ENCODE data around the gene NELFCD. TPM values are rescaled to one million over a fixed set of nuclear protein-coding genes. Genes with fewer than 3 reads are reported as not detected.

The NELFCD gene
- polyA plus RNA-seq, 1 of the 3 experiments (the other 2 are of a cell fraction): 90.0 TPM

- H3K36me3 ChIP-seq (replicated peaks in 1 of 2; ENCODE audit: control insufficient read depth in 1 of 2, insufficient read depth in 2 of 2, low read length in 1 of 2): no peaks in the 10 kb centered on the region
- H3K79me2 ChIP-seq (ENCODE audit: insufficient read depth): no peaks in the 10 kb centered on the region
- ChIA-PET CTCF (interaction anchor here (0.6 to 1.4 kb wide), 3 partner anchors 132 to 444 kb away, joined by 3 to 4 read pairs (median 3); no protein-coding TSS in a partner anchor), POLR2A (interaction anchor here (0.9 kb wide), 1 partner anchor 21 kb away, joined by 3 read pairs; the partner anchor contains the start of gene ATP5F1E)
- H3K27me3 ChIP-seq (ENCODE audit: insufficient read depth): no peaks in the 10 kb centered on the region
- no peaks in the 10 kb centered on the region for H4K20me1 ChIP-seq (ENCODE audit: insufficient read depth)
- H3K9me3 ChIP-seq: no peaks in the 10 kb centered on the region
- H3K4me1 ChIP-seq (ENCODE audit: control insufficient read depth in 1 of 2, insufficient read depth in 2 of 2, low read depth in 1 of 2, low read length in 1 of 2): peaks cover 22 to 24% of the 10 kb centered on the region in 2 experiments; a peak in 3 of 4 replicates
- WGBS (ENCODE audit: low lambda C conversion rate): 76% methylated on average over 3 of the region's 8 CpGs
- no peak overlapping the region for H3K4me3 ChIP-seq (ENCODE audit: low read depth in 2 of 2, low read length in 1 of 2)
- no peak for DNase-seq
- peak overlapping the region in 1 of 2 experiments; percentile 84; a peak in 3 of 4 replicates for H3K27ac ChIP-seq (ENCODE audit: low read depth in 2 of 2, low read length in 1 of 2)
- H3K9me2 ChIP-seq: no peaks in the 10 kb centered on the region
- H2AFZ ChIP-seq (ENCODE audit: low read depth): peak overlapping the region; percentile 64; the same call in 1 of the 2 replicates
- peak overlapping the region; percentile 55; the same call in 1 of the 2 replicates for H3K9ac ChIP-seq
- 0 out of 2 replicates have a peak overlapping the region, but pooled peaks have one; percentile 50 for H3K4me2 ChIP-seq
- TF ChIP-seq NFIC (IDR thresholded peaks at IDR 0.05; ENCODE audit: borderline replicate concordance): no peak
- H3F3A ChIP-seq (replicated peaks; ENCODE audit: insufficient read depth): peaks cover 12% of the 10 kb centered on the region
Measured at GRCh38 chr20:59010321-59010994, 29.4 kb downstream of the NELFCD start.

GRCh38 chr20:59010995-59011873 is 30.2 kb downstream of the NELFCD start:
- Histone ChIP-seq H3F3A (replicated peaks; ENCODE audit: insufficient read depth) (peaks cover 12% of the 10 kb centered on the region), H3K9me2 (no peaks in the 10 kb centered on the region), H3K9ac (peak overlapping the region; percentile 55; the same call in 1 of the 2 replicates), H3K27me3 (ENCODE audit: insufficient read depth) (no peaks in the 10 kb centered on the region), H3K4me1 (ENCODE audit: control insufficient read depth in 1 of 2, insufficient read depth in 2 of 2, low read depth in 1 of 2, low read length in 1 of 2) (peaks cover 24 to 30% of the 10 kb centered on the region in 2 experiments; a peak in 3 of 4 replicates), H4K20me1 (ENCODE audit: insufficient read depth) (no peaks in the 10 kb centered on the region), H3K4me2 (peak overlapping the region; percentile 50), H2AFZ (ENCODE audit: low read depth) (peak overlapping the region; percentile 64), H3K36me3 (replicated peaks in 1 of 2; ENCODE audit: control insufficient read depth in 1 of 2, insufficient read depth in 2 of 2, low read length in 1 of 2) (no peaks in the 10 kb centered on the region), H3K4me3 (ENCODE audit: low read depth in 2 of 2, low read length in 1 of 2) (no peak overlapping the region), H3K27ac (ENCODE audit: low read depth in 2 of 2, low read length in 1 of 2) (peak overlapping the region; percentile 36 to 84; a peak in 3 of 4 replicates), H3K9me3 (no peaks in the 10 kb centered on the region), H3K79me2 (ENCODE audit: insufficient read depth) (no peaks in the 10 kb centered on the region)
- CTCF ChIA-PET: interaction anchor here (0.6 to 1.0 kb wide), 2 partner anchors 393 to 774 kb away, joined by 3 to 4 read pairs; no protein-coding TSS in a partner anchor
- WGBS (ENCODE audit: low lambda C conversion rate): 71% methylated on average over 17 of the region's 17 CpGs
- DNase-seq: no peak
- POLR2A ChIA-PET: no interaction called here
- TF ChIP-seq RFX5 (IDR thresholded peaks at IDR 0.05; ENCODE audit: low read length) (no peak), IRF3 (IDR thresholded peaks at IDR 0.05; ENCODE audit: low read depth, low read length) (no peak), JUND (IDR thresholded peaks at IDR 0.05) (no peak), PBX3 (IDR thresholded peaks at IDR 0.05) (peak; percentile 28; the same call in 1 of the 2 replicates), FOSL2 (IDR thresholded peaks at IDR 0.05; ENCODE audit: borderline replicate concordance, low read depth) (no peak), RXRA (IDR thresholded peaks at IDR 0.05; ENCODE audit: borderline replicate concordance, low read depth) (no peak), ZBTB33 (IDR thresholded peaks at IDR 0.05; ENCODE audit: borderline replicate concordance, low read depth) (no peak), CHD2 (IDR thresholded peaks at IDR 0.05; ENCODE audit: low read length, partially characterized antibody) (no peak), CTCF (IDR thresholded peaks at IDR 0.05) (no peak), EP300 (IDR thresholded peaks at IDR 0.05; ENCODE audit: borderline replicate concordance in 1 of 2, low read depth in 1 of 2, low read length in 1 of 2) (0 out of 4 replicates have a peak, but pooled peaks of 1 of the 2 experiments have one; percentile 17), GABPA (IDR thresholded peaks at IDR 0.05; ENCODE audit: low read depth) (no peak), YY1 (IDR thresholded peaks at IDR 0.05; ENCODE audit: low read depth) (peak; percentile 50; the same call in 1 of the 2 replicates), TAF1 (IDR thresholded peaks at IDR 0.05; ENCODE audit: borderline replicate concordance, low read depth, low read length) (no peak), MAX (IDR thresholded peaks at IDR 0.05; ENCODE audit: low read depth) (peak; percentile 80), TCF12 (IDR thresholded peaks at IDR 0.05) (peak; percentile 36; the same call in 1 of the 2 replicates), TEAD4 (IDR thresholded peaks at IDR 0.05; ENCODE audit: borderline replicate concordance, insufficient read depth) (peak; percentile 29; the same call in 1 of the 2 replicates)

All from SK-N-SH (cell line).